HepG2 (cell line): ENCODE data around the gene C2orf81. TPM values are rescaled to one million over a fixed set of nuclear protein-coding genes. Genes with fewer than 3 reads are reported as not detected.

ENCODE experiments used
- AHR ChIP-seq: IDR thresholded peaks from 2 replicates; pipeline ENCODE4 v1.6.1; 2018; ENCODE audit warnings: missing genetic modification reagents, missing compliant biosample characterization
- ATF7-NPFF ChIP-seq: sonication (generic); formaldehyde crosslinking; IDR thresholded peaks from 2 replicates; pipeline ENCODE4 v1.8.1; 2023; ENCODE audit warnings: mild to moderate bottlenecking, low read depth, missing genetic modification reagents, moderate library complexity
- FOSL2 ChIP-seq: sonication (generic); formaldehyde crosslinking; IDR thresholded peaks from 2 replicates; pipeline ENCODE4 v1.4.0; 2020; ENCODE audit warnings: missing genetic modification reagents
- FOXM1 ChIP-seq: sonication (generic); formaldehyde crosslinking; IDR thresholded peaks from 2 replicates; pipeline ENCODE4 v1.5.0; 2020; ENCODE audit warnings: missing genetic modification reagents
- GABPB1 ChIP-seq: IDR thresholded peaks from 2 replicates; pipeline ENCODE4 v1.6.1; 2016; ENCODE audit warnings: mild to moderate bottlenecking, missing genetic modification reagents, moderate library complexity, missing compliant biosample characterization
- KDM5A ChIP-seq: fragments of 200-600 bp; sonication (generic); IDR thresholded peaks from 2 replicates; pipeline ENCODE4 v1.7.0; 2018; ENCODE audit warnings: antibody characterized with exemption, mild to moderate bottlenecking, low read length, borderline replicate concordance
- LCORL ChIP-seq, 2 experiments: fragments of 450-650 bp in 1 of 2; sonication (generic) in 1 of 2; formaldehyde crosslinking in 1 of 2; IDR thresholded peaks; 2 replicates each; pipeline versions ENCODE4 v1.5.0 to v1.6.1; 2017 to 2020; ENCODE audit warnings: antibody characterized with exemption in 1 of 2, missing genetic modification reagents in 1 of 2
- NFRKB ChIP-seq: fragments of 450-650 bp; IDR thresholded peaks from 2 replicates; pipeline ENCODE4 v1.6.1; 2017
- POLR2A ChIP-seq, 2 experiments: IDR thresholded peaks; 2 replicates each; pipeline ENCODE4 v1.6.1; 2011; ENCODE audit warnings: low read depth in 2 of 2, low read length in 2 of 2, mild to moderate bottlenecking in 1 of 2, moderate library complexity in 1 of 2; ENCODE audit not compliant: insufficient read depth in 1 of 2
- RBAK ChIP-seq: sonication (generic); formaldehyde crosslinking; IDR thresholded peaks from 2 replicates; pipeline ENCODE4 v1.5.1; 2020; ENCODE audit warnings: mild to moderate bottlenecking, missing genetic modification reagents
- SMARCE1 ChIP-seq: fragments of 450-650 bp; IDR thresholded peaks from 2 replicates; pipeline ENCODE4 v1.6.1; 2017; ENCODE audit warnings: borderline replicate concordance
- SP1 ChIP-seq, 2 experiments: fragments of 450-650 bp in 1 of 2; sonication (generic) in 1 of 2; formaldehyde crosslinking in 1 of 2; IDR thresholded peaks; 2 replicates each; pipeline versions ENCODE4 v1.4.0 to v1.6.1; 2016 to 2020; ENCODE audit warnings: missing genetic modification reagents in 1 of 2
- U2AF2 ChIP-seq: fragments of 200-400 bp; formaldehyde crosslinking; IDR thresholded peaks from 2 replicates; pipeline ENCODE4 v1.6.1; 2017; ENCODE audit warnings: low read depth, mild to moderate bottlenecking, low read length
- ZC3H4 ChIP-seq: sonication (generic); formaldehyde crosslinking; IDR thresholded peaks from 2 replicates; pipeline ENCODE4 v1.4.0; 2020; ENCODE audit warnings: missing genetic modification reagents, borderline replicate concordance
- ZKSCAN5 ChIP-seq: sonication (generic); formaldehyde crosslinking; IDR thresholded peaks from 2 replicates; pipeline ENCODE4 v1.5.1; 2020; ENCODE audit warnings: mild to moderate bottlenecking, missing genetic modification reagents
- ZNF101 ChIP-seq: sonication (generic); formaldehyde crosslinking; IDR thresholded peaks from 2 replicates; pipeline ENCODE4 v1.4.0; 2020; ENCODE audit warnings: mild to moderate bottlenecking, low read depth, missing genetic modification reagents, borderline replicate concordance
- ZNF12 ChIP-seq: sonication (generic); formaldehyde crosslinking; IDR thresholded peaks from 2 replicates; pipeline ENCODE4 v1.5.0; 2020; ENCODE audit warnings: missing genetic modification reagents
- ZNF136 ChIP-seq: sonication (generic); formaldehyde crosslinking; IDR thresholded peaks from 2 replicates; pipeline ENCODE4 v1.8.1; 2022; ENCODE audit warnings: low read depth, mild to moderate bottlenecking, moderate library complexity, missing genetic modification reagents
- ZNF180 ChIP-seq: sonication (generic); formaldehyde crosslinking; IDR thresholded peaks from 2 replicates; pipeline ENCODE4 v1.4.0; 2020; ENCODE audit warnings: low read depth, missing genetic modification reagents, borderline replicate concordance
- ZNF253 ChIP-seq: sonication (generic); formaldehyde crosslinking; IDR thresholded peaks from 2 replicates; pipeline ENCODE4 v1.8.0; 2022; ENCODE audit warnings: mild to moderate bottlenecking, missing genetic modification reagents, borderline replicate concordance
- ZNF274 ChIP-seq: sonication (generic); formaldehyde crosslinking; IDR thresholded peaks from 2 replicates; pipeline ENCODE4 v1.5.1; 2020; ENCODE audit warnings: mild to moderate bottlenecking, missing genetic modification reagents
- ZNF350 ChIP-seq: sonication (generic); formaldehyde crosslinking; IDR thresholded peaks from 2 replicates; pipeline ENCODE4 v1.4.0; 2020; ENCODE audit warnings: mild to moderate bottlenecking, low read depth, missing genetic modification reagents, borderline replicate concordance
- ZNF644 ChIP-seq: IDR thresholded peaks from 2 replicates; pipeline ENCODE4 v1.6.1; 2016; ENCODE audit warnings: low read depth
- polyA plus RNA-seq, 8 experiments: library from polyadenylated mRNA; depleted of rRNA in 3 of 8; stranded (reverse) in 7 of 8; unstranded in 1 of 8; fragments of >200 nt; fragmentation: Illumina TruSeq in 4 of 8; extraction: Trizol in 4 of 8; gene quantifications; 2 replicates each; pipeline versions ENCODE4 v1.2.1 to v1.2.3, GENCODE V29; 2011 to 2016; ENCODE audit warnings: low read depth in 4 of 8, missing spikeins in 1 of 8, mixed read lengths in 1 of 8; ENCODE audit not compliant: insufficient read depth in 1 of 8
- total RNA-seq, 5 experiments: library from RNA; depleted of rRNA; stranded (reverse); fragments of >200 nt; fragmentation: Illumina TruSeq; extraction: Trizol; gene quantifications; 2 replicates each; pipeline ENCODE4 v1.2.3, GENCODE V29; 2016; ENCODE audit warnings: low read depth in 1 of 5
- TF ChIP-seq, protein P1 (sequence below): sonication (generic); formaldehyde crosslinking; IDR thresholded peaks from 2 replicates; pipeline ENCODE4 v1.4.0; 2020; ENCODE audit warnings: missing genetic modification reagents
- TF ChIP-seq, protein P2 (sequence below): IDR thresholded peaks from 2 replicates; pipeline ENCODE4 v1.6.1; 2016; ENCODE audit warnings: low read depth, control low read depth

Gene C2orf81
- total and polyA plus RNA-seq, 2 of the 13 experiments (the other 11 are each of a cell fraction or from before 2014, with no cell fraction given) = 0.15 to 0.17 TPM

DNA sequence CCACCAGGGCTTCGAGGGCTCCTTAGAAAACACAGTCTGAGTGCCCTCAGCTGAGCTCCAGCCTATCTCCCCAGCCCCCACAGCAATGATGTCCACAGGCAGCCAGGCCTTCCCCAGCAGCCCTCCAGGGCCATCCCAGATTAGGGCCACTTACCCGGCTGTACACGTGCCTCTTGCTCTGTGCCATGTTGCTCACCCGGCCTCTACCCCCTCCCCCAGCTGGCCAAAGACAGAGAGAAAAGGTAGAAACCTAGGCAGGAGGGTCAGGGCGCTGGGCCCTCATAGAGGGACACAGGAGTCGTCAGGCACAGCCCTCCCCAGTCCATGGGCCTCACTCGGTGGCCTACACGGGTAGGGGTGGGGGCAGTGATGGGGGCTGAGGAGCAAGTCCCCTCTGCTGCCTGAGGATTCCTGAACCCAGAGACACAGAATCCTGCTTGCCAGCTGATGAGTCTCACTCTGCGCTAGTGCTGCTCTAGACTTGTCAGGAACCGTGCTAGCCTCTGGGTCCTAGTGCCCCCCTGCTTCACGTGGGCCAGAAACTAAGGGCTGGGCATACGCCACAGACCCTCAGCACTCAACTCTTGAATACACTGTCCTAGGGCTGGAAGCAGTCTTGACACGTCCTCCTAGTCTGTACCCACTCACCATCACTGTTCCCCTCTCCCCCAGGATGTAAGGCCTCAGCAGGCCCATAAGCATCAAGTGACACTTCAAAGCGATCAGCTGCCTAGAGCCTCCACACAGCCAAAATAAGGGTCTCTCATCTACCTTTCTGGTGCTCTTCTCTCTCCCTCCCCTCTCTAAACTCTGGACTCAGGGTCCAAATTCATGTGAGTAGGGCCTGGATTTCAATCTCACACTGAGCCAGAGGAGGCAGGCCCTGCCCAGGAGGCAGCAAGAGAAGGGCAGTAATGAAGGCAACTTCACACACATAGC is 41.3 kb downstream of the C2orf81 start, which contains the start of gene DCTN1 (continued):
- TF ChIP-seq, protein P1, sequence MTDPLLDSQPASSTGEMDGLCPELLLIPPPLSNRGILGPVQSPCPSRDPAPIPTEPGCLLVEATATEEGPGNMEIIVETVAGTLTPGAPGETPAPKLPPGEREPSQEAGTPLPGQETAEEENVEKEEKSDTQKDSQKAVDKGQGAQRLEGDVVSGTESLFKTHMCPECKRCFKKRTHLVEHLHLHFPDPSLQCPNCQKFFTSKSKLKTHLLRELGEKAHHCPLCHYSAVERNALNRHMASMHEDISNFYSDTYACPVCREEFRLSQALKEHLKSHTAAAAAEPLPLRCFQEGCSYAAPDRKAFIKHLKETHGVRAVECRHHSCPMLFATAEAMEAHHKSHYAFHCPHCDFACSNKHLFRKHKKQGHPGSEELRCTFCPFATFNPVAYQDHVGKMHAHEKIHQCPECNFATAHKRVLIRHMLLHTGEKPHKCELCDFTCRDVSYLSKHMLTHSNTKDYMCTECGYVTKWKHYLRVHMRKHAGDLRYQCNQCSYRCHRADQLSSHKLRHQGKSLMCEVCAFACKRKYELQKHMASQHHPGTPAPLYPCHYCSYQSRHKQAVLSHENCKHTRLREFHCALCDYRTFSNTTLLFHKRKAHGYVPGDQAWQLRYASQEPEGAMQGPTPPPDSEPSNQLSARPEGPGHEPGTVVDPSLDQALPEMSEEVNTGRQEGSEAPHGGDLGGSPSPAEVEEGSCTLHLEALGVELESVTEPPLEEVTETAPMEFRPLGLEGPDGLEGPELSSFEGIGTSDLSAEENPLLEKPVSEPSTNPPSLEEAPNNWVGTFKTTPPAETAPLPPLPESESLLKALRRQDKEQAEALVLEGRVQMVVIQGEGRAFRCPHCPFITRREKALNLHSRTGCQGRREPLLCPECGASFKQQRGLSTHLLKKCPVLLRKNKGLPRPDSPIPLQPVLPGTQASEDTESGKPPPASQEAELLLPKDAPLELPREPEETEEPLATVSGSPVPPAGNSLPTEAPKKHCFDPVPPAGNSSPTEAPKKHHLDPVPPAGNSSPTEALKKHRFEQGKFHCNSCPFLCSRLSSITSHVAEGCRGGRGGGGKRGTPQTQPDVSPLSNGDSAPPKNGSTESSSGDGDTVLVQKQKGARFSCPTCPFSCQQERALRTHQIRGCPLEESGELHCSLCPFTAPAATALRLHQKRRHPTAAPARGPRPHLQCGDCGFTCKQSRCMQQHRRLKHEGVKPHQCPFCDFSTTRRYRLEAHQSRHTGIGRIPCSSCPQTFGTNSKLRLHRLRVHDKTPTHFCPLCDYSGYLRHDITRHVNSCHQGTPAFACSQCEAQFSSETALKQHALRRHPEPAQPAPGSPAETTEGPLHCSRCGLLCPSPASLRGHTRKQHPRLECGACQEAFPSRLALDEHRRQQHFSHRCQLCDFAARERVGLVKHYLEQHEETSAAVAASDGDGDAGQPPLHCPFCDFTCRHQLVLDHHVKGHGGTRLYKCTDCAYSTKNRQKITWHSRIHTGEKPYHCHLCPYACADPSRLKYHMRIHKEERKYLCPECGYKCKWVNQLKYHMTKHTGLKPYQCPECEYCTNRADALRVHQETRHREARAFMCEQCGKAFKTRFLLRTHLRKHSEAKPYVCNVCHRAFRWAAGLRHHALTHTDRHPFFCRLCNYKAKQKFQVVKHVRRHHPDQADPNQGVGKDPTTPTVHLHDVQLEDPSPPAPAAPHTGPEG (CRISPR knock-in tag) = no peak
- TF ChIP-seq FOSL2 = no peak
- no peak for TF ChIP-seq ZNF644 (CRISPR knock-in tag)
- TF ChIP-seq ZKSCAN5 (CRISPR knock-in tag) = no peak
- no peak for TF ChIP-seq GABPB1 (CRISPR knock-in tag)
- no peak for TF ChIP-seq ZNF136 (CRISPR knock-in tag)
- no peak for TF ChIP-seq ZNF253 (CRISPR knock-in tag)
- TF ChIP-seq SMARCE1 = no peak
- no peak for TF ChIP-seq SP1 (IDR thresholded peaks at IDR 0.05)
- no peak for TF ChIP-seq SP1 (CRISPR knock-in tag; IDR thresholded peaks at IDR 0.05)
- TF ChIP-seq NFRKB = no peak
- no peak for TF ChIP-seq ZNF180 (CRISPR knock-in tag)
- TF ChIP-seq ZC3H4 = no peak
- TF ChIP-seq FOXM1 (CRISPR knock-in tag) = no peak
- TF ChIP-seq, protein P2, sequence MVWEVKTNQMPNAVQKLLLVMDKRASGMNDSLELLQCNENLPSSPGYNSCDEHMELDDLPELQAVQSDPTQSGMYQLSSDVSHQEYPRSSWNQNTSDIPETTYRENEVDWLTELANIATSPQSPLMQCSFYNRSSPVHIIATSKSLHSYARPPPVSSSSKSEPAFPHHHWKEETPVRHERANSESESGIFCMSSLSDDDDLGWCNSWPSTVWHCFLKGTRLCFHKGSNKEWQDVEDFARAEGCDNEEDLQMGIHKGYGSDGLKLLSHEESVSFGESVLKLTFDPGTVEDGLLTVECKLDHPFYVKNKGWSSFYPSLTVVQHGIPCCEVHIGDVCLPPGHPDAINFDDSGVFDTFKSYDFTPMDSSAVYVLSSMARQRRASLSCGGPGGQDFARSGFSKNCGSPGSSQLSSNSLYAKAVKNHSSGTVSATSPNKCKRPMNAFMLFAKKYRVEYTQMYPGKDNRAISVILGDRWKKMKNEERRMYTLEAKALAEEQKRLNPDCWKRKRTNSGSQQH (CRISPR knock-in tag) = no peak
- peak; percentile 35; the same call in 1 of the 2 replicates for TF ChIP-seq AHR (CRISPR knock-in tag)
- TF ChIP-seq ZNF274 (CRISPR knock-in tag) = no peak
- no peak; the same call in 1 of the 2 replicates for TF ChIP-seq ZNF350
- no peak for TF ChIP-seq U2AF2
- no peak for TF ChIP-seq LCORL (IDR thresholded peaks at IDR 0.05)
- TF ChIP-seq LCORL (CRISPR knock-in tag; IDR thresholded peaks at IDR 0.05) = no peak
- no peak for TF ChIP-seq ATF7-NPFF (CRISPR knock-in tag)
- no peak for TF ChIP-seq ZNF101
- TF ChIP-seq RBAK (CRISPR knock-in tag) = no peak
- no peak for TF ChIP-seq ZNF12 (CRISPR knock-in tag)
- no peak for TF ChIP-seq POLR2A (IDR thresholded peaks at IDR 0.05; ENCODE audit: insufficient read depth in 1 of 2, low read depth in 2 of 2, low read length in 2 of 2)
- TF ChIP-seq KDM5A = no peak
